Kidney (tissue), 14 donors: Measurements from ENCODE around the gene ALDH4A1. TPM values are rescaled to one million over a fixed set of nuclear protein-coding genes. Genes with fewer than 3 reads are reported as not detected.
A peak's percentile ranks its signal among the peaks of the same experiment; 100 is the strongest.

Source experiments
- DNase-seq, 5 donors: peaks; one replicate each; pipeline ENCODE4 v3.0.0-alpha.2; 2013 to 2020
- FAIRE-seq: peaks from 2 replicates; lab custom pipeline; 2012; peaks lifted over from hg19 to GRCh38; lab: Jason Lieb, UNC
- H3K27ac ChIP-seq, 2 donors: one replicate each; pipeline ENCODE4 v1.7.0; 2013; ENCODE audit warnings: low read depth in 2 of 2, low read length in 2 of 2, inconsistent platforms in 1 of 2
- H3K27me3 ChIP-seq: one replicate; pipeline ENCODE4 v1.7.1; 2013; ENCODE audit warnings: low read length, inconsistent platforms; ENCODE audit not compliant: control insufficient read depth, insufficient read depth
- H3K36me3 ChIP-seq, 3 donors: one replicate each; pipeline versions ENCODE4 v1.7.0 to v1.7.1; 2013; ENCODE audit warnings: low read length in 3 of 3, control low read depth in 1 of 3, inconsistent platforms in 1 of 3; ENCODE audit not compliant: insufficient read depth in 3 of 3, control insufficient read depth in 2 of 3
- H3K4me1 ChIP-seq, 3 donors: one replicate each; pipeline versions ENCODE4 v1.7.0 to v1.7.1; 2013; ENCODE audit warnings: low read length in 3 of 3, inconsistent platforms in 1 of 3, low read depth in 1 of 3; ENCODE audit not compliant: control insufficient read depth in 2 of 3, insufficient read depth in 2 of 3
- H3K4me3 ChIP-seq, 3 donors: one replicate each; pipeline versions ENCODE4 v1.7.0 to v1.8.1; 2013; ENCODE audit warnings: low read length in 3 of 3, control low read depth in 1 of 3, inconsistent platforms in 1 of 3
- H3K9ac ChIP-seq, 3 donors: one replicate each; pipeline versions ENCODE4 v1.7.0 to v1.7.1; 2013; ENCODE audit warnings: low read length in 3 of 3, control low read depth in 1 of 3, inconsistent platforms in 1 of 3
- H3K9me3 ChIP-seq, 3 donors: one replicate each; pipeline versions ENCODE4 v1.7.0 to v1.7.1; 2013; ENCODE audit warnings: low read length in 3 of 3, control low read depth in 1 of 3, inconsistent platforms in 1 of 3; ENCODE audit not compliant: control insufficient read depth in 2 of 3, insufficient read depth in 1 of 3
- CTCF ChIP-seq: IDR thresholded peaks from 3 replicates; pipeline ENCODE4 v1.5.1; 2012; ENCODE audit warnings: mild to moderate bottlenecking, moderate library complexity, borderline replicate concordance; ENCODE audit not compliant: insufficient read depth; ENCODE audit errors: extremely low read depth
- intact Hi-C: fragments of 100-400 bp; cut with DNase I; formaldehyde crosslinking; loops from one replicate; pipeline ENCODE4 v1.11.1; 2022
- polyA plus RNA-seq: library from polyadenylated mRNA; stranded (reverse); fragments of 350-450 nt; fragmentation: Illumina TruSeq; extraction: RNeasy Lipid Tissue Mini Kit (QIAGEN cat#74804); gene quantifications from one replicate; pipeline ENCODE4 v1.2.3, GENCODE V29; 2014; ENCODE audit warnings: low read depth, low replicate concordance; ENCODE audit not compliant: insufficient read depth
- total RNA-seq: library from RNA; stranded (reverse); fragmentation: NEBNext Ultra II Directional; extraction: Animal tissue kit (Norgen Biotek cat#: 25700); gene quantifications from one replicate; pipeline ENCODE4 v1.2.1, GENCODE V29; 2021
- donor health status: control.
- donor health status: control.
- donor health status: control.
- donor health status: control.
- donor health status: control.
- donor health status: DM: yes; HTN: yes; CAD: no.
- donor health status: Normal renal cell carcinoma (clear cell type).

ALDH4A1 gene
- total and polyA plus RNA-seq, 2 donors from 2014 or later, result 49.3 to 352 TPM

DNA sequence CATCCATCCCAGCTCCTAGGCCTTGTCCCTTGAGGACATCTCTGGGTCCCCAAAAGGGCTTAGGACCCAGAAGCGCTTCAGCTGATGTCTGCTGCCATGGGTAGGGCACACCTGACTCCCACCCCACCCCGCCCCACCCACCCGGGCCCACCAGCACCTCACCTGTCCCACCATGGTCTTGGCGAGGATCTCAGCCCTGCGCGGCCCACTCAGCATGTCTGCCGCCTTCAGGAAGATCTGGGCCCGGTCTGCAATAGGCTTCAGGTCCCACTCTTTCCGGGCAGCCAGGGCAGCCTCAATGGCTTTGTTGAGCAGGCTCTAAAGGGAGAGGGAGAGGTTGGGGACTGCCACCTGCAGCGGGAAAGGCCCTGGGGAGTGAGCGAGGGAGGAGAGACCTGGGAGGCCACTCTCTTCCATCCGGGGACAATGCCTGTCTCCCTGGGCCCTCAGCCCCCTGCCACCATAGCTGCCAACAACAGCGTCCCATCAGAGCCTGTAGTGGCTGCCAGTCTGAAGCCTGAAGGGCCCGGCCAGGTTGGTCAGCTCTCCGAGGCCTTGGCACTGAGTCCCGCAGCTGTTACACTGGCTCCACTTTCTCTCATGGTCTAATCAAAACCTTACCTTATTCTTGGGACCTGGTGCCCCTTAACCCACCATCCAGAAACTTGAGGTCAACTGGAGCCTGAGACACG, 16.9 kb downstream of the ALDH4A1 start:
- intact Hi-C loops, result no loop called here
- H3K36me3 ChIP-seq, result peaks cover 4 to 44% (median 18%) of the 10 kb centered on the region in 3 donors
- no peaks in the 10 kb centered on the region for H3K27me3 ChIP-seq
- H3K9ac ChIP-seq, result no peak overlapping the region
- TF ChIP-seq CTCF, result no peak
- H3K4me3 ChIP-seq, result no peak overlapping the region
- no peak for DNase-seq
- H3K4me1 ChIP-seq, result peaks cover 0 to 57% (median 46%) of the 10 kb centered on the region in 3 donors
- no peaks in the 10 kb centered on the region for H3K9me3 ChIP-seq
- peak overlapping the region; percentile 20 to 69 for H3K27ac ChIP-seq
- no peak for FAIRE-seq

DNA sequence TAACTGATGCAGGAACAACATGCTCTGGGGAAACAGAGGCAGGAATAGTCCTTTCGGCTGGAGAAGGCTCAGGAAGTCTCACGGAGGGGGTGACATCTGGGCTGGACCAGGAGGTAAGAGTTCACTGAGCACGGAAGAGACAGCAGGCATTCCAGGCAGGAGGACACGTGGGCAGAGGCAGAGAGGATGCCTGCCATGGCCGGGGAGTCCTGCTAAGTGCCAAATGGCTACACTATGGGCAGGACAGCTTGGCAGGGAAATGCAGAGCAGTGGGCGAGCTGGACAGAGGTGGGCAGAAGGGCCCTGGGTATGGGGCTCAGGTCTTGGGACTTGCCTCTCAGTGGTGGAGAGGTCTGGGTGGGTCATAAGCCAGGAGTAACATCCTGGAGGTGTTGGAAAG, 17.6 kb downstream of the ALDH4A1 start:
- H3K36me3 ChIP-seq, result peaks cover 4 to 44% (median 18%) of the 10 kb centered on the region in 3 donors
- H3K4me1 ChIP-seq, result peaks cover 0 to 54% (median 43%) of the 10 kb centered on the region in 3 donors
- H3K9me3 ChIP-seq, result no peaks in the 10 kb centered on the region
- DNase-seq (no peak), FAIRE-seq (no peak)
- no peak overlapping the region for H3K9ac ChIP-seq
- peak overlapping the region in 1 of 2 donors; percentile 18 for H3K27ac ChIP-seq
- no peak overlapping the region for H3K4me3 ChIP-seq
- no peak for TF ChIP-seq CTCF
- intact Hi-C loops, result no loop called here
- H3K27me3 ChIP-seq, result no peaks in the 10 kb centered on the region

GRCh38 chr1:18884419-18884717, 18.0 kb downstream of the ALDH4A1 start:
- no peak for DNase-seq
- no peaks in the 10 kb centered on the region for H3K9me3 ChIP-seq
- no peak for FAIRE-seq
- TF ChIP-seq CTCF, result no peak
- H3K9ac ChIP-seq, result no peak overlapping the region
- no peak overlapping the region for H3K4me3 ChIP-seq
- peaks cover 0 to 53% (median 41%) of the 10 kb centered on the region in 3 donors for H3K4me1 ChIP-seq
- H3K27ac ChIP-seq, result peak overlapping the region in 1 of 2 donors; percentile 18
- no peaks in the 10 kb centered on the region for H3K27me3 ChIP-seq
- H3K36me3 ChIP-seq, result peaks cover 4 to 44% (median 18%) of the 10 kb centered on the region in 3 donors
- intact Hi-C loops, result no loop called here
